Mesothelial cell of epicardium (in vitro differentiated cells): ENCODE measurements around the gene TFIP11. TPM values are rescaled to one million over a fixed set of nuclear protein-coding genes. Genes with fewer than 3 reads are reported as not detected.

ENCODE experiments used
- DNase-seq, 2 experiments: peaks; one replicate each; pipeline ENCODE4 v3.0.0; 2021; ENCODE audit warnings: low spot score in 2 of 2; ENCODE audit not compliant: unreplicated experiment in 2 of 2
- H3K27ac Mint-ChIP-seq: 2 replicates; pipeline ENCODE4 v1.8.0; 2021; ENCODE audit warnings: mixed read lengths
- H3K27me3 Mint-ChIP-seq: 2 replicates; pipeline ENCODE4 v1.8.0; 2021; ENCODE audit warnings: low read depth, mixed read lengths
- H3K36me3 Mint-ChIP-seq: 2 replicates; pipeline ENCODE4 v1.8.0; 2021; ENCODE audit warnings: mixed read lengths
- H3K4me1 Mint-ChIP-seq: 2 replicates; pipeline ENCODE4 v1.8.0; 2021; ENCODE audit warnings: mixed read lengths
- H3K4me3 Mint-ChIP-seq: 2 replicates; pipeline ENCODE4 v1.8.0; 2021; ENCODE audit warnings: mild to moderate bottlenecking, moderate library complexity, mixed read lengths
- H3K9me3 Mint-ChIP-seq: 2 replicates; pipeline ENCODE4 v1.8.0; 2021; ENCODE audit warnings: mixed read lengths
- total RNA-seq: library from RNA; stranded (reverse); gene quantifications from 3 replicates; pipeline ENCODE4 v1.2.1, GENCODE V29; 2021
- TF ChIP-seq, protein P1 (sequence below): fragments of 200-600 bp; sonication (generic); IDR thresholded peaks from one replicate; pipeline ENCODE4 v1.5.0; 2021; ENCODE audit warnings: antibody characterized with exemption; ENCODE audit not compliant: unreplicated experiment

TFIP11 gene
- total RNA-seq, 1 donor from 2014 or later = 37.9 TPM

- TF ChIP-seq, protein P1, sequence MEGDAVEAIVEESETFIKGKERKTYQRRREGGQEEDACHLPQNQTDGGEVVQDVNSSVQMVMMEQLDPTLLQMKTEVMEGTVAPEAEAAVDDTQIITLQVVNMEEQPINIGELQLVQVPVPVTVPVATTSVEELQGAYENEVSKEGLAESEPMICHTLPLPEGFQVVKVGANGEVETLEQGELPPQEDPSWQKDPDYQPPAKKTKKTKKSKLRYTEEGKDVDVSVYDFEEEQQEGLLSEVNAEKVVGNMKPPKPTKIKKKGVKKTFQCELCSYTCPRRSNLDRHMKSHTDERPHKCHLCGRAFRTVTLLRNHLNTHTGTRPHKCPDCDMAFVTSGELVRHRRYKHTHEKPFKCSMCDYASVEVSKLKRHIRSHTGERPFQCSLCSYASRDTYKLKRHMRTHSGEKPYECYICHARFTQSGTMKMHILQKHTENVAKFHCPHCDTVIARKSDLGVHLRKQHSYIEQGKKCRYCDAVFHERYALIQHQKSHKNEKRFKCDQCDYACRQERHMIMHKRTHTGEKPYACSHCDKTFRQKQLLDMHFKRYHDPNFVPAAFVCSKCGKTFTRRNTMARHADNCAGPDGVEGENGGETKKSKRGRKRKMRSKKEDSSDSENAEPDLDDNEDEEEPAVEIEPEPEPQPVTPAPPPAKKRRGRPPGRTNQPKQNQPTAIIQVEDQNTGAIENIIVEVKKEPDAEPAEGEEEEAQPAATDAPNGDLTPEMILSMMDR = no peak
These were observed 59.1 kb downstream of the TFIP11 start for GRCh38 chr22:26453216-26453615.

DNA sequence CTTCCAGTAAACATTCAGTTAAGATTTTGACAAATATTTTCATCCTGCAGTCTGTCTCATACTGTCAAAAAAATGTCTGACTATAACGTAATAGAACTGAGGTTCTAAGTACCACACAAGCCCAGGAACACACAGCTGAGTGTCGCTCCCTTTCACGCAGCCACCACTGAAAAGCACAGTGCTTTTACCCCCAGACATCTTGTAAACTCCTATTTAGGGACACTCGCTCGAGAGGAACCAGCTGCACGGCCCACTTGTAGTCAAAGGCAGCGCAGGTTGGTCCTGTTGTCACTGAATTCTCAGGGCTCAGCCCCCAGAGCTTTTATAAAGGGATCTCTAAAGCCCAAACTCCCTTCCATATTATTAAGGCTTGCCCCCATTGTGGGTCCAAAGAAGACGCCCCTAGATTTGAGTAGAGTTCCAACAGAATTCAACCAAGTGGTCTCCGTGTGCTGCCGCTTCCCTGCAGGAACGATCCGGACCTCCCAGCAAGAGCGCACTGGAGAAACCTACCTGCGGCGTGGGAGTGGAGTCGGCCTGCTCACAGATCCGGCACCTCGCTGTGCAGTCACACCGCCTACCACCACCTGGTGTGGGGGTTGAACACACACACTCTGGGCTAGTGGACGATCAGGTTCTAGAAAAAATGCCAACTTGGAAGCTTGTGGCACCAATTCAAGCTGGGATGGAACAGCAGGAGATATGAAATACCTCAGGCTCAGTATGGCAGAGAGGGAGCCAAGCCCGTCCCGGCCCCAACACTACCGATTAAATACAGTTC lies 59.8 kb downstream of the TFIP11 start:
- Mint-ChIP-seq H3K27me3 (no peaks in the 10 kb centered on the region), H3K4me1 (no peaks in the 10 kb centered on the region), H3K9me3 (no peaks in the 10 kb centered on the region), H3K4me3 (no peak overlapping the region), H3K27ac (no peak overlapping the region), H3K36me3 (peaks cover 26% of the 10 kb centered on the region)
- no peak for DNase-seq
- TF ChIP-seq, protein P1 = no peak

More at GRCh38 chr22:26453216-26453615, 59.1 kb downstream of the TFIP11 start:
- H3K27ac Mint-ChIP-seq = no peak overlapping the region
- H3K4me1 Mint-ChIP-seq = no peaks in the 10 kb centered on the region
- peaks cover 30% of the 10 kb centered on the region for H3K36me3 Mint-ChIP-seq
- no peak overlapping the region for H3K4me3 Mint-ChIP-seq
- no peaks in the 10 kb centered on the region for H3K27me3 Mint-ChIP-seq
- no peaks in the 10 kb centered on the region for H3K9me3 Mint-ChIP-seq
- DNase-seq = no peak

DNA sequence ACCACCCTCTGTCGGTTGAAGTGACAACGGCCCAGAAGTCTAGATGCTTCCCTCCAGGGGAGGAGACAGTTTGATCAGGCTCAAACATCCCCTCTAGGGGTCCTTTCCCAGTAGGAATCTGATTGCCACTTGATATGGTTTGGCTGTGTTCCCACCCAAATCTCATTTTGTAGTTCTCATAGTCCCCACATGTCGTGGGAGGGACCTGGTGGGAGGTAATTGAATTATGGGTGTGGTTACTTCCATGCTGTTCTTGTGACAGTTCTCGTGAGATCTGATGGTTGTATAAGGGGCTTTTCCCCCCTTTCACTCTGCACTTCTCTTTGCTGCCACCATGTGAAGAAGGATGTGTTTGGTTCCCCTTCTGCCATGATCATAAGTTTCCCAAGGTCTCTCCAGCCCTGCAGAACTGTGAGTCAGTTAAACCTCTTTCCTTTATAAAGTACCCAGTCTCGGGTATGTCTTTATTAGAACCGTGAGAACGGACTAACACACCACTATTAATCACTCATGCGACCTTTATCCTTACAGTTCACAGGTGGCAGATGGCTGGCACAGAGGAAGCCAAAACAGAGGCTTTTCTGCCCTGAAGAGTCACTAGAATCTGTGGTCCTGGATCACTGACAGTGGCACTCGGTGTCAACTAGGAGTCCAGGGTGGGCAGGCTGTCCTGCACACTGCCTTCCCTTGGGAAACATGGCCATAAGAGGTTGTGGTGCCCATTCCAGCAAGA lies 61.7 kb downstream of the TFIP11 start:
- TF ChIP-seq, protein P1 = no peak
- DNase-seq = no peak
- no peaks in the 10 kb centered on the region for H3K4me1 Mint-ChIP-seq

GRCh38 chr22:26448941-26449340 lies 63.3 kb downstream of the TFIP11 start:
- Mint-ChIP-seq H3K4me1 (no peaks in the 10 kb centered on the region), H3K27me3 (no peaks in the 10 kb centered on the region), H3K27ac (no peak overlapping the region), H3K36me3 (peaks cover 13% of the 10 kb centered on the region), H3K4me3 (no peak overlapping the region), H3K9me3 (no peaks in the 10 kb centered on the region)
- no peak for DNase-seq
- TF ChIP-seq, protein P1 = no peak

More for the DNA sequence above, 61.7 kb downstream of the TFIP11 start:
- no peak overlapping the region for H3K4me3 Mint-ChIP-seq
- H3K27ac Mint-ChIP-seq = no peak overlapping the region
- peaks cover 19% of the 10 kb centered on the region for H3K36me3 Mint-ChIP-seq
- no peaks in the 10 kb centered on the region for H3K27me3 Mint-ChIP-seq
- no peaks in the 10 kb centered on the region for H3K9me3 Mint-ChIP-seq

- peaks cover 11% of the 10 kb centered on the region for H3K36me3 Mint-ChIP-seq
- no peaks in the 10 kb centered on the region for H3K4me1 Mint-ChIP-seq
- no peaks in the 10 kb centered on the region for H3K9me3 Mint-ChIP-seq
- H3K27me3 Mint-ChIP-seq = no peaks in the 10 kb centered on the region
- TF ChIP-seq, protein P1 = no peak
- H3K4me3 Mint-ChIP-seq = no peak overlapping the region
- no peak for DNase-seq
- H3K27ac Mint-ChIP-seq = no peak overlapping the region
These were observed 63.9 kb downstream of the TFIP11 start for GRCh38 chr22:26448334-26448733.
